H54 (cell line): ENCODE measurements around the gene AKAP10.
"Not testable (repeated sequence)": the region's sequence is repeated elsewhere in the genome, so short reads cannot be mapped to it uniquely, and the experiment has no call there.

Experiments
- DNase-seq: peaks from one replicate; pipeline ENCODE4 v3.0.0; 2011; ENCODE audit warnings: low spot score, mixed read lengths; ENCODE audit not compliant: insufficient read length
- FAIRE-seq: peaks from 3 replicates; lab custom pipeline; 2011; peaks lifted over from hg19 to GRCh38; lab: Jason Lieb, UNC
- POLR2A ChIP-seq: IDR thresholded peaks from 2 replicates; pipeline ENCODE4 v1.6.1; 2011; ENCODE audit warnings: low read depth, mild to moderate bottlenecking, low read length

Gene AKAP10

DNA sequence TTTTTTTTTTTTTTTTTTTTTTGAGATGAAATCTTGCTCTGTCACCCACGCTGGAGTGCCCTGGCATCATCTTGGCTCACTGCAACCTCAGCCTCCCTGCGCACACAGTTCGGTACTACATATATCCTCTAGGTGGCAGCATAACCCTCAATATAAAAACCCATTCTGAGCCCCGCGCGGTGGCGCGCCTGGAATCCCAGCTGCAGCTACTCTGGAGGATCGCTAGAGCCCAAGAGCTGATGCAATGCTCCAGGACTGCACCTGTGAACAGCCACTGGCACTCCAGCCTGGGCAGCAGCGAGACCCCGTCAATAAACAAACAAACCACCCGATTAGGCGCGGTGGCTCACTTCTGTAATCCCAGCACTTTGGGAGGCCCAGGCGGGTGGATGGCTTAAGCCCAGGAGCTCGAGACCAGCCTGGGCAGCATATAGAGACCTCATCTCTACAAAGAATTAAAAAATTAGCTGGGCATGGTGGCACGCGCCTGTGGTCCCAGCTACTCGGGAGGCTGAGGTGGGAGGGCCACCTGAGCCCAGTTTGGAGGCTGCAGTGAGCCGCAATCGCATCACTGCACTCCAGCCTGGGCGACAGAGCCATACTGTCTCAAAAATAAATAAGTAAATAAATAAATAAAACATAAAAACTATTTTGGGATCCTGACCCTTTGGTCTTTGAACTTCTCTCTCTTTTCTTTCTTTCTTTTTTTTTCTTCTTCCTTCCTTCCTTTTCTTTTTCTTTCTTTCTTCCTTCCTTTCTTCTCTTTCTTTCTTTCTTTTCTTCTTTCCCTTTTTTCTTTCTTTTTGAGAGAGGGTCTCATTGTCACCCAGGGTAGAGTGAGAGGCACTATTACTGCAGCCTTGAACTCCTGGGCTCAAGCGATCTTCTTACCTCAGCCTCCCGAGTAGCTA lies 15.4 kb upstream of the AKAP10 start:
- peak; percentile 82 for DNase-seq
- peak; percentile 85 for FAIRE-seq
- no peak for TF ChIP-seq POLR2A

DNA sequence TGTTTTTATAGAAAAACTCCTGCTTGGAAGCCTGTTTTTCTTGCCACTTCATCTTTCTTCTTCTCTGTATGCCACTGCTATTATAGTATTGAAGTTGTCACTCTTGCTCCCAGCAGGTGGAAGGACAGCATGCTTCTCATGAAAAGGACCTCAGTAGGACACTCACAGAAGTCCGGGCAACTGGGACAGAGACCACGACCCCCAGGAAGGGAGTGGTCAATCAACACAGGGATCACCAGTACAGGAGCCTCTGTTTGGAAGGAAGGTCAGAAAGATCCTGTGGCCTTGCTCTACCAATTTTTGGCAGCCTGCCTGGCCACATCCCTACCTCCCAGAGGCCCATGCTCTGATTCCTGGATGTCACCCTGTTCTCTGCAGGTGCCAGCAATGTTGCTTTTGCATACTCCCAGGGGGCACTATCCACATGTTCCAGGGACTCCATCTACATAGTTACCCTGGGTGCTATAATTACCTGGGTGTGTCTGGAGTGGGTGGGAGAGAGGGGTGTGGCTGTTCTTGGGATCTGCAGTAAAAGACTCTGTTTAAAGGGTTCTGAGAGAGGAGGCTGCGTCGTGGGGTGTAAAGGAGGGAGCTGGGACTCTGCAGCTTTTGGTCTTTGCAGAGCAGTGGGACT lies 13.7 kb upstream of the AKAP10 start:
- TF ChIP-seq POLR2A: no peak
- FAIRE-seq (no peak), DNase-seq (no peak)

DNA sequence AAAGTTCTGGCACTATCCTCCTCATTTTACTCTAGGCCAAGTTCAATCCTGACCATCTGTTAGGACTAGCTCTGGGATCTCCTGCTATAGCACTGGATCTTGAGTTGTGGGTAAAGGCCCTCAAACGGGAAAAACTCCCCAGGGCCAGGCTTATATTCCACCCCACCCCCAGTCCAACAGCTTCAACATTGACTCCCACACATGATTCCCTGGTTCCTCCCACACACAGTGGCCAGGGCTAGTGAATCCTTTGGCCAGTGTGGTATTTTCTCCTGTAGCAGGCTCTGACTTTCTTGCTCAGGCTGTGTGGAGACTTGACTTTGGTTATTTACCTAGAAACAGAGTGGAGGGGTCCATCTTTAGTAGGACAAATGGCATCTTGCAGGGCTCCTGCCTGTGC lies 10.3 kb upstream of the AKAP10 start:
- TF ChIP-seq POLR2A: no peak
- DNase-seq (no peak), FAIRE-seq (no peak)

DNA sequence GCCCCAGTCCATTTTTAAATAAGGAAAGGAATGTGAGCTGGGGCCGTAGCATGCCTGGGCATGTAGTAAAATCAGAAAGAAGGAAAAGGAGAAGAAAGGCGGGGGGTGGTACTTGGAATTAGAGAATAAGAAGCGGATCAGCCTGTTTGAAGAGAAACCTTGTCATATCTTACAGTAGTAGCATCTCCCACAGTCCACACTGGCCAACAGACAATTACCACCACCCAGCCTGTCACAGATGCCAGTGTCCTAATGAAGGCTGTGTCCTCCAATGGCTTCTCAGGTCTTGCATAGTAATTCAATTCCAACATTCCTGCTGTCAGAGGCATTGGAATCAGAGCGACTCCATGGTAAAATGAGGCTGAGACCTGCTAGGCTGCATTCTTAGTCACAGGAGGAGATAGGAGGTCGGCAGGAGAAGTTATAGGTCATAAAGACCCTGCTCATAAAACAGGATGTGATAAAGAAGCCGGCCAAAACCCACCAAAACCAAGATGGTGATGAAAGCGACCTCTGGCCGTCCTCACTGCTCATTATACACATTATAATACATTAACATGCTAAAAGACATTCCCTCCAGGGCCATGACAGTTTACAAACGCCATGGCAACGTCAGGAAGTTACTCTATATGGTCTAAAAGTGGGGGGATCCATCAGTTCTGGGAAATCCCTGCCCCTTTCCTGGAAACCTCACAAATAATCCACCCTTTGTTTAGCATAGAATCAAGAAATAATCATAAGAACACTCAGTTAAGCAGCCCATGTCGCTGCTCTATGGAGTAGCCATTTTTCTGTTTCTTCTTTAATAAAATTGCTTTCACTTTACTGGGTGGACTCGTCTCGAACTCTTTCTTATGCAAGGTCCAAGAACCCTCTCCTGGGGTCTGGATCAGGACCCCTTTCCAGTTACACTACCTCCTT lies 9.6 kb upstream of the AKAP10 start:
- DNase-seq: no peak
- TF ChIP-seq POLR2A: no peak
- FAIRE-seq: no peak

DNA sequence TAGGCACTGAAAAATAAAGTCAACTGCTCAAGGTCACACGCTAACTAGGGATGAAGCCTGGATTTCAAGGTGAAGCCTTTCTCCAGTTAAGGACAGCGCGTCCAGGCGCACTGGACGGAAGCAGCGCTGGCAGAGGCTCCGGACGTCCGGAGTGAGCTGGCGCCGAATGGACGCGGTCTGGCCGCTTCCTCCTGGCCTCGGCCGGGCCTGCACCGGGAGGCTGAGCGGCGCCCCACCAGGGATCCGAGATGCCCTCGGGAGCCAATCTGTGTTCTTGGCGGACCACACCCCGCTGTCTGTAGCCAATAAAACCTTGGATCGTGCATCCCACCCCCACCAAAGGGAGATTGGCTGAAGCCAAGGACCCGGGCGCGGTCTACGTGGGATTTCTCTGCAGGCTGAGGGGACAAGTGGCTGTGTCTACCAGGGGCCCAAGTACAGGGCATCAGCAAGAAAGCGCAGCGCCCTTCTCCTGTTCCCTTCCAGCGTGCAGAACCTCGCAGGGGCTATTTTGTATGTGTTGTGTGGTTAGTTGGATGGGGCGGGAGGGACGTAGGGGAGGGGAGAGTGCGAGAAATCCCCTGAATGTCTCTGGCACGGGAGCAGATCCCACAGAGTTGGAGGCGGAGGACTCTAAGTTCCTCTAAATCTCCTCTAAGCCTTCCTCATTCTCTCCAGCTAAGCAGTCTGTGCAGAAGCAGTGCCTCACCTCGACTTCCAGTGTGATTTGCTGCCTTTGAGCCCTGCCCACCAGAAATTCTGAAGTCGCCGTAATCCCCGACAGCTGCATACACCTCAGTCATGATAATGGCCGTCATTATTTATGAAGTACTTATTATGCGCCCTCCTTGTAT lies 2.5 kb upstream of the AKAP10 start:
- no peak for FAIRE-seq

DNA sequence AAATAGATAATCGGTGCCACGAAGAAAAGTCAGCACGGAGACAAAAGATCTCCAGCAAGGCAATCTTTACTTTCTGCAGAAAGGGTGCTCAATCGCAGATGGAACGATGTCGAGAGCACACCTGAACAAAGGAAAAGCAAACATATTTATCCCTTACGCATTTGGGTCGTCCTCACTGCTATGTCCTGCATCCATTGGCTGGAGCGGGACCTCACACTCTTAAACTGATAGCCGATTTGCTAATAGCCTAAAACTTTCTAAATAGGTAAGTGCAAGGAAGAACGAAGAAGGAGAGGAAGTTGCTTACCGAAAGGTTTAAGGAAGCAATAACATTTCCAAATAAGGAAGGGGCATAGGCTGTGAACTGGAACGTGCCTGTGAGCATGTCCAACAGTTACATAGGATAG lies 1.2 kb upstream of the AKAP10 start:
- no peak for TF ChIP-seq POLR2A
- no peak for DNase-seq
- FAIRE-seq: no peak

More for the DNA sequence above, 2.5 kb upstream of the AKAP10 start:
- no peak for TF ChIP-seq POLR2A
- DNase-seq: no peak

DNA sequence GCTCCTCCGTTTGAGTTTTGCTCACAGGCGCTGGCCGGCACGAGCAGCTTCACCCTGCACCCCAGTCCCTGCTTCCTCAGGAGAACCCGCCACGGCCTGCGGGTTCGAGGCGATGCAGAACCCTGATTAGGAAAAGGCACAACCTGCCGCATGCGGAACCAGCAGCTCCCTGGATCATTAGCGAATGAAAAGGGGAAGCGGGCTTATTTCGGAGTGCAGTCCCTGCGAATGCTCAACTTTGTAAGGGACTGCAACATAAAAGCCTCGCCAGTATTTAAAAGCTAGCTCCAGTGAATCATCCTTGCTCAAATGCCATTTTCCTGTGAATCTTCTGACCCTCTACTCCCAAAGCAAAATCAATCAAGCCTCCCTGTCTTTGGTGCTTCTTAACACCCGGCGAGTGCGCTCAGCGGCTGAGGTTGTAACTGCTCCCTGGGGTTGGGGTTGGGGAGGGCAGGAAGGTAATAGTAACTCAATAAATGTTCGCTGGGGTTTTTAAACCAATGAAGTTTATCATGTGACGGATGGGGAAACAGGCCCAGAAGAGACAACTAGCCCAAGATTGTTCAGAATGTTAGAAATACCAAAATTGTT lies 678 bp upstream of the AKAP10 start:
- TF ChIP-seq POLR2A: no peak

DNA sequence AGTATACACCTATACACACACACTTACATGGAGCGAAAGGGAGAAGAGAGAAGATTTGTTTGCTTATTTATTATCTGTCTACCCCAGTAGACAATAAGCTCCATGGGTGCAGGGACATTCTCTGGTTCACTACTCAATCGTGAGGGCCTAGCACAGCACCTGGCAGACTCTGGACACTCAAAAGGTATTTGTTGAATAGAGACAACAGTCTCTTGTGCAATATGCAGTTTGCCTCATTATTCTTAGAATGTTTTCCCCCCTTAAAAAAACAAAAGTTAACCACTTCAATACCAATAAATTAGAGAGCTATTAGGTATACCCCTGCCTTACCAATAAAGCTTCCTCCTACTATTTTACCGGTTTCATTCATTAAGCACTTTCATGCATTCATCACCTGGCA lies 2.0 kb downstream of the AKAP10 start:
- DNase-seq (no peak), FAIRE-seq (no peak)
- no peak for TF ChIP-seq POLR2A

More for the DNA sequence above, 678 bp upstream of the AKAP10 start:
- FAIRE-seq (no peak), DNase-seq (no peak)

DNA sequence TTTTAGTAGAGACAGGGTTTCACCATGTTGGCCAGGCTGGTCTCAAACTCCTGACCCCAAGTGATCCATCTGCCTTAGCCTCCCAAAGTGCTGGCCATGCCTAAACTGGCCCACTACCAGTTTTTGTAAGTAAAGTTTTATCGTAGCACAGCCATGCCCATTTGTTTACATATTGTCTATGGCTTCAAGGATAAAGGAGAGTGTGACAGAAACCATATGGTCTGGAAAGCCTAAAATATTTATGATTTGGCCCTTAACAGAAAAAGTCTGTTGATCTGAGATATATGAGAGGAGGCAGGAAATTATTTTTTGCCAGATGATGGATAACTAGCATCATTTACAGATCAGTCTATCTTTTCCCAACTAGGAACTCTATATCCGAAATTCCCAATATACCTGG lies 4.5 kb downstream of the AKAP10 start:
- DNase-seq (no peak), FAIRE-seq (no peak)
- no peak for TF ChIP-seq POLR2A

DNA sequence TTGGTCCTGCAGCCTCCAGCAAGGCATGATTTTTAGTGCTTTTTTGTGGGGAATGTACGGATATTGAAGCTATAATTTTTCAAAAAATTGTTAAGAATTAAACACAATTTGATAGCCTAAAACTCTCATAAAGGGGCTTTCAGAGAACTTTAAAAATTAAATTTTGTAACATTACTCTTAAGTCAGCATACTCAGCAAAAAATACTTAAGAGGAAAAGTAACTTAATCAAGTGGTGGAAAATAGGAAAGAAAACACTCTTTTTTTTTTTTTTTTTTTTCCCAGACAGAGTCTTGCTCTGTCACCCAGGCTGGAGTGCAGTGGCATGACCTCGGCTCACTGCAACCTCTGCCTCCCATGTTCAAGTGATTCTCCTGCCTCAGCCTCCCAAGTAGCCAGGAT lies 14.7 kb downstream of the AKAP10 start:
- not testable (repeated sequence) for DNase-seq, FAIRE-seq

DNA sequence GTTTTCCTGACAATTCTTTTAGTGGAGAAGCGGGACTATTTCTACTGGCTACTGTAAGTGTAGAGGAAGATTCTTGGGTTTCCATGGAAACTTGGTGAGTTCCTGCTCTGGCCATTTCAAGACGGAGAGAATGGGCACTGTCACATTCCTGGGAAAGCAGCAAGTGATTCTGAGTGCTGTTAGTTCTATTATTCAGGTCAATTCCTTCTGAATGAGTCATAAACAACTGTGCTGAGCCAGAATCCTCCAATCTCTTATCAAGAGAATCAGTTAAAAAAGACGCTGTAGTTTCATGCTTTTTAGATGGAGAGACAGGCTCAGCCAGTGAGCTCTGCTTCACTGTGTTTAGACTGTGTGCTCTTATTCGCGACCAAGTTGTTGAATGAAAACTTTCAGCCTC lies 19.6 kb downstream of the AKAP10 start:
- no peak for TF ChIP-seq POLR2A
- FAIRE-seq (peak; percentile 100), DNase-seq (peak; percentile 85)

DNA sequence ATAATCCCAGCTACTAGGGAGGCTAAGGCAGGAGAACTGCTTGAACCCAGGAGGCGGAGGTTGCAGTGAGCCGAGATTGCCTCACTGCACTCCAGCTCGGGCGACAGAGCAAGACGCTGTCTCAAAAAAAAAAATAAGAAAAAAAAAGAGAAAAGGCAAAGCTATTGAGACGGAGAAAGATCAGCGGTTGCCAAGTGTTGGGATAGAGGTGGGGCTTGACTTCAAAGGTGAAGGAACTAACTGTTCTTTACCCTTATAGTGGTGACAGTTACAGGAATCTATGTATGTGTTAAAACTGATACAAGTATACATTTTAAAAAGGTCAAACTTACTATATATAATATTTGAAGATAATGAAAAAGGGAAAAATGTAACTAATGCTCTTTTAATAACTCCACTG lies 22.5 kb downstream of the AKAP10 start:
- FAIRE-seq (no peak), DNase-seq (no peak)
- no peak for TF ChIP-seq POLR2A

DNA sequence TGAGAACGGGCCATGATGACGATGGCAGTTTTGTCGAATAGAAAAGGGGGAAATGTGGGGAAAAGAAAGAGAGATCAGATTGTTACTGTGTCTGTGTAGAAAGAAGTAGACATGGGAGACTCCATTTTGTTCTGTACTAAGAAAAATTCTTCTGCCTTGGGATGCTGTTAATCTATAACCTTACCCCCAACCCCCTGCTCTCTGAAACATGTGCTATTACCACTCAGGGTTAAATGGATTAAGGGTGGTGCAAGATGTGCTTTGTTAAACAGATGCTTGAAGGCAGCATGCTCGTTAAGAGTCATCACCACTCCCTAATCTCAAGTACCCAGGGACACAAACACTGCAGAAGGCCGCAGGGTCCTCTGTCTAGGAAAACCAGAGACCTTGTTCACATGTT lies 26.2 kb downstream of the AKAP10 start:
- FAIRE-seq, DNase-seq: not testable (repeated sequence)

DNA sequence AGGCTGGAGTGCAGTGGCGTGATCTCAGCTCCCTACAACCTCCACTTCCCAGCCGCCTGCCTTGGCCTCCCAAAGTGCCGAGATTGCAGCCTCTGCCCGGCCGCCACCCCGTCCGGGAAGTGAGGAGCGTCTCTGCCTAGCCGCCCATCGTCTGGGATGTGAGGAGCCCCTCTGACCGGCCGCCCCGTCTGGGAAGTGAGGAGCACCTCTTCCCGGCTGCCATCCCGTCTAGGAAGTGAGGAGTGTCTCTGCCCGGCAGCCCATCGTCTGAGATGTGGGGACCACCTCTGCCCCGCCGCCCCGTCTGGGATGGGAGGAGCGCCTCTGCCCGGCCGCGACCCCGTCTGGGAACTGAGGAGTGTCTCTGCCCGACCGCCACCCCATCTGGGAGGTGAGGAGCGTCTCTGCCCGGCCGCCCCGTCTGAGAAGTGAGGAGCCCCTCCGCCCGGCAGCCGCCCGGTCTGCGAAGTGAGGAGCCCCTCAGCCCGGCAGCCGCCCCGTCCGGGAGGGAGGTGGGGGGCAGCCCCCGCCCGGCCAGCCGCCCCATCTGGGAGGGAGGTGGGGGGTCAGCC lies 26.9 kb downstream of the AKAP10 start:
- not testable (repeated sequence) for DNase-seq, FAIRE-seq
